ENCODE measurements around the gene EPB41L3.
"Not testable (repeated sequence)": the region's sequence is repeated elsewhere in the genome, so short reads cannot be mapped to it uniquely, and the experiment has no call there.

The EPB41L3 gene

DNA sequence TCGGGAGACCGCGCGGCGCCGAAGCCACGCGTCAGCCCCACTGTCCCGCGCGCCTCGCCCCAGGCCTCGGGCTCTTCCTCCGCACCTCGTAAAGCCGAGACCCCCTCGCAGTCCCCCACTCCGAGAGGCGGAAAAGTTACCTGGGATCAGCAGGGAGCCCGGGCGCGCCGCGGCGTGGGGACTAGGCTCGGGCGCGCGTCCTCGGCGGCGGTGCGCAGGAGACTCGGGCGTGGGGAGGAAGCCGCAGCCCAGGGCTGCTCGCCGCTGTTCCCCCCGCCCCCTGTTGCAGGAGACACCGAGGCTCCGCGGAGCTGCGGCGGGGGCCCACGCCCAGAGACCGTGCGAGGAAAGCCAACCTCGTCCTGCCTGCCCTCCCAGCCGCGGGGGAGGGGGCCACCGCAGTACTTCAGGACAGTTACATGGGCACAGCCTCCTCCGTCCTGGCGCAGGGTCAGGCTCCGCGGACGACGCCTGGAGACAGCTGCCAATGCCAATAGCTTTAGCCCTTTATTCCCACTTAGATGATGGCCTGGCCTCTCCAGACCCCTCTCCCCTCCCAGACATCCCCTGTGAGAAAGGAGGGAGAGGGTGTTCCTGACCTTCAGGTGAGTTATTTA, at the start of gene EPB41L3:
EPB41L3 (minus strand) TSS at position 225 of the 617 bp plus-strand sequence. CDS start 54,814 bp downstream, outside the sequence.
- no peak for DNase-seq

DNA sequence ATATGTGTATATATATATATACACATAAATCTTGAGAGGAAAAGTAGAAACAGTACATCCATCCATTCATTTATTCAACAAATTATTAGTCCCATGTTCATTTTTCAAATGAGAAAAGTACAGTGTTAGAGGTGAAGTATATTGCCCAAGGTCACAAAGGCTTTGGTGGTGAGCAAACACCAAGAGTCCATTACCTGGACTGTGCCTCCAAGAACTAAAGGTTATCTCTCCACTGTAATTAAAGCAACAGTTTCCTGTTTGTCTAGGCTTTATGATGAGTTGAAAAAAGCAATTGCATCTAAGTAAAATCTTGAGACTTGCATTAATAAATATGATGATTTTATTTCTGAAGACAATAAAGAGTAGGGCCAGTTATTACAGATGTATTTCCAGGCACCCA, 44.7 kb upstream of the EPB41L3 start:
- DNase-seq, result no peak

DNA sequence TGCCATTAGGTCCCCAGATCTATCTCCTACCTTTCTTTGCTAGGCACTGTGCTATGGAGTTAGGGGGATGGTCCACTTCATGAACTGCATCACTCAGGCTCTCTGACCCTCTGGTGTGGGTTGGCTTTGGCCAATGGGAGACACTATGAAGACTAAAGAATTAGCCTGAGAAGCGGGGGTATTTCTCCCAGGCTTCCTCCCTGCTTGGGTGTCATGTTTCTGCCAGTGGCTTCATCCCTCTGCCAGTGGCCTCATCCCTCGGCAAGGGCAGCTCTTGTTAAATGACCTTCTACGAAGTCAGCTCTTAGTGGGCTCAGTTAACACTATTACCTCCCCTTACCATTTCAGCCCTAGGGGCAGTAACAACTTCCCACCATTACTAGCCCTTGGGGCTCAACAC, 41.9 kb upstream of the EPB41L3 start:
- DNase-seq, result no peak

DNA sequence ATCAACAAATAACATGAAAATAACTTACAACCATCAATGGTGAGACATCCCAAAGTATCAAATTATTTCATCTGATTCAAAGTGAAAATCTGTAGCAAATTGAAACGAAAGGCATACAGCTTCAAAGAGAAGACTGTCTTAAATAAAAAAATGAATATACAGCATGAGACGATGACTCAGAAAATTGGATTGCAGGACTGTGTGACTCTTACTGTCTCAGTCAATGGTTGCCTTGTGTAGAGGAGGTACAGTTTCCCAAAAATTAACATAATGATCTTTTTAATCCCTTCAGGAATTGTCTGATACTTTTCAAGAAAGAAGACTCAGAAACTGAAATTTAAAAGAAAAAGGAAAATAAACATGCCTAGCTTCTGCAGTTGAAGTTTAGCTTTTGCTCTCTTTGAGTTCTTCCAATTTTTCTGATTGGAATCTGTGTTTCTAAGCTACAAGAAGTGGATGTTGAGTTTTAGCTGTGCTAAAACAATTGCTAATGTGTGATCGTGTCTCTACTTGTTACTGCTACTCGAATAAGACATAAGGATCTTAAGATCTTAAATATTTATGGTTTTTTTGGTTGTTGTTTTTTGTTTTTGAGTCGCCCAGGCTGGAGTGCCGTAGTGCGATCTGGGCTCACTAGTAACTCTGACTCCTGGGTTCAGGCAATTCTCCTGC, 41.1 kb upstream of the EPB41L3 start:
- DNase-seq, result no peak

DNA sequence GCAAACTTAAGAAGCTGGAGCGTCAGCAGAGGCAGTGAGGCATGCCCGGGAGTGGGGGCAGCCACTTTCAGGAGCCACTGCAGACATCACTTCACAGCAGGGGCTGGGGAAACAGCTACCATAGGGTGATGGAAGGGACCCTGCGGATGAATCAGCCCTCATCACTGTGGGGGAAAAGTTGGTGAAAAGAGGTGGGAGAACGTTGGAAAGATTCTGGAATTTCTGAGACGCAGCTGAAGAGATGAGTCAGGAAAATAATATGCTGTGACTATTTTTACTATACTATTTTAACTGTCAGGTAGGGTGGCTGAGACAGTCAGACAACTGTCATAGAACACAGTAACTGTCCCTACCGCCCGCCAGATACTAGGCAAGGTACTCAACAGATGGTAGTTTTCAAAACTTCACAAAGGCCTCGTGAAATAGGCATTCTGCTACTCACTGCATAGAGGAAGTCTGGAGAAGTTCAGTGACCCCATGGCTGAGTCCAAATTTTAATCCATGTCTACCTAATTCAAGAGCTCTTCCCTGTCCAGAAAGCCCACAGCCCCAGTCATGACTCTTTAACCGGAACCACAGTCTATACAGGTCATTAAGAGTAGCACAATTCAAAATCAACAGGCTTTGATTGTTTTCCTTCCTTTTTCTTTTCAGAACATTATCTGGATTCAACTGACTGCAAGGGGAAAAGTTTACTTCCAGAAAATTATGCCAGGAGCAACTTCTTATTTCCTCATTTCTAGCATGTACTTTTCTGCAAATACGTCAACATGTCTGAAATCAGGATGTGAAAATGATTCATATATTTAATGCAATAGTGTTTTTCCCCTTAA, 39.3 kb upstream of the EPB41L3 start:
- DNase-seq, result no peak

DNA sequence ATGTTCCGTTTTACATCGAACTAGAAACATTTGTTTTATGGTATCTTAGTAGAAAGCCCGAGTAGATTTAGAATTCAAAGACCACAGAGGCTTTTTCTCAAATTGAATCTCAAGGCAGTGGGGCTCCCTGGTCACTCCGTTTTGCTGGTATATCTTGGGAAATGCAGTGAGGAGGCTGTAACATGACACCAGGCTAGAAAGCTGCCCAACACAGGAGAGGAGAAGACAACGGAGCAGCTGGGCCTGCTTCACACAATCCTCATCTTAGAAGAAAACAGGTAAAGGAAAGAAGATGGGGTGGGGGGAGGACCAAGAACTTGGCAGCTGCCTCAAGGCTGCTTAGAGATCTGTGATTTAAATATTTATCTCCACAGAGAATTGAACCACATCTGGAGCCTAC, 38.3 kb upstream of the EPB41L3 start:
- no peak for DNase-seq

DNA sequence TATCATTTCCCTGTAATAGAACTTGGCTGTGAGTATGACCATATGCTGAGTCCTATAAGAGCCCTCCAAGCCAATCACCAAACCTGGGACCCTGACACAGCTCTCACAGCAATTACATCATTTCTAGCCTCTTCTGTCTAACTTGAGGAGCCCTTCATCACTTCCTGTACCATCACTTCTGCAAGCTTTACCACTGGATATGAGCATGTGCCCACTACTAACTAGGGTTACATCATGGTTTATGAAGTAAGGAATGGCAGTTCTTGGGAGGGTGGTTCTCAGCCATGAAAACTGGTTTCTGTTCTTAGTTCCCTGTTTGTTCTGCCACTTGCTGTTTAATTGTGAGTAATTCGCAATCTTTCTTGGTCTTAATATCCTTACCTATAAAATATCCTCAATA, 31.0 kb upstream of the EPB41L3 start:
- no peak for DNase-seq

DNA sequence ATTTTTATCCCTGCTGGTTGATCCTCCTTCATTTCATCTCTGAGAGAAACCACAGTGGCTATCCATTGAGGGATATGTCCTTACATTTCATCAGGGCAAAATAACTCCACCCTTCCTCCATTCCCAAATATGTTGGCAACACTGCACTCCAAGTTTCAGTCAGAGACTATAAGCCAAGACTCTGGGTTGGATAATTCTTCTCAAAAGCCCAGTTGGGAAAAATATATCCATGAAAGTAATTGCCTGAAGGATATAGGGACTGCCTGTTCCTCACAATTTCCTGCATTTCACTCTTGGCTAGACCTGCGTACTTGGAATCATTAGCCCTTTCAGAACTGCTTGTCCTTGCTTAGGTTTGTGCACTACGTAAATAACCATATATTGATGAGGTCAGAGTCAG, 27.9 kb upstream of the EPB41L3 start:
- DNase-seq, result no peak

DNA sequence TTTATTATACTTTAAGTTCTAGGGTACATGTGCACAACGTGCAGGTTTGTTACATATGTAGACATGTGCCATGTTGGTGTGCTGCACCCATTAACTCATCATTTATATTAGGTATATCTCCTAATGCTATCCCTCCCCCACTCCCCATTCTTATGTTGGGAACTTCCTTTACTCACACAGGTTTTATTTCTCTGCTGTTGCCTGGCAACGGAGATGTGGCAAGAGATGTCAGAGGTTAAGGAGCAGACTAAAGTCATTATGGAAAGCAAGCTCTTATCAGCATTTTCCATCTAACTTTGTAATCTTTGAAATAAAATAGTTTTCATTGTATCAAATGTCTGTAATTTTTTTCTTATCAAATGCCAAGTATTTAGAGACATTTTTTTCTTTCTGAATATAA, 26.8 kb upstream of the EPB41L3 start:
- not testable (repeated sequence) for DNase-seq

DNA sequence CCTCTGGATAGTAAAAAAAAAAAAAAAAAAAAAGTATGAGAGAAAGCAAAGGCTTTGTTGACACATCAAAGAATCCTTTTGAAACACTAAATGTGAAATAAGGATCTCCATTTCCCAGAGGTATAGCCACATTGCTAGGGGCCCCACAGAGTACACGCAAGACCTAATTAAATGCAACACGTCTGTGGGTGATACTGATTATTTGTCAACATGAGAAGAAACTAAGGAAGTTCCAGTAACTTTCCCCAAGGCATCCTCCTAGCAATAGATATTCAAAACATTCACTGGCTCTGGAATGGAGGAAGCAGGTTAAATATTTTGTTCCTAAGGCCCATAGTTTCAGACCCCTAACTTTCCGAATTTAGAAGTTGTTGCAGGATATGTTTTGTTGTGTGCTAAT, 24.6 kb upstream of the EPB41L3 start:
- no peak for DNase-seq

DNA sequence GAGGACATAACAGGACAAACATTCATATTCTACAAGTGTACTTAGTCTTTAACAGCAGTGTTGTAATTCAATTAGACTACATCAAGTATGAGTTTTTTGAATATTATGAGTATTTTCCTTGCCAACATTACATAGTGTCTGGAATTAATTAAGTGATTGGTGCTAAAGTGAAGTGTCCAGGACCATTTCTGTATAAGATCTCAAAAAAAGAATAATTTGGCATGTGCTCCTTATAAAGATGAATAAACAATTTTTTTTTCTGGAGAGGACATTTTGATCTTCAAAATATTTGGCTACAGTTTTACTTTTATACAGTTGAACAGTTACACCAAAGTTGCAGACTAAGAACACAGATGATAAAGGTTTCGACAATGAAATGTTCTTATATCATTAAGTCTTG, 15.1 kb upstream of the EPB41L3 start:
- no peak for DNase-seq

DNA sequence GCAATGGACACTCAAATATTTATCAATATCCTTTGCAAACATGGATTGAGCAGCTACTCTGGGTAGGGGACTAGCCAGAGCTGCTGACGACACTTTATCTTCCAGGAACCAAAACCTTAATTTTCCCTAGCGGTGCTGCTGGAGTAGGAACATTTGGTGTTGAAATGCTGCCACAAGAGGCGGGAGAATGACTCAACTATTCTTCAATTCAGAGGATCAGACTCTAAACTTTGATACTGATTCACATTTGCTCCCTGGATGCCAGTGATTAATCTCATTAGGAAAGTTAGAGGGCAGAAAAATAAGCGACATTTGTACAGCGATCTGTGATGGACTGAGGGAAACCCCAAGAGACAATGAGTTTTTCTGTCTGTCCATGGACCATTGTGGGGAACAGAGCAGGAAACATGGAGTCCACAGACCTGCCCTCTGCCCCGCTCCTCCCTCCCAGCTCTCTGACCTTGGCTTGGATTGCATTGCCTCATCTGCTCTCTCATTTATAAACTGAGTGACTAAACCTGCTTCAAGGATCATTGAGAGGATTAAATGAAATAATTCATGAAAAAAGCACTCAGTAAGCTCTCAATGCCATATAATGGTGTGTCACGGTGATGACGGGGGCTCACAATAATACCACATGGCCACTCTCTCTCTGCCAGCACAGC, 12.6 kb upstream of the EPB41L3 start:
- DNase-seq, result no peak

DNA sequence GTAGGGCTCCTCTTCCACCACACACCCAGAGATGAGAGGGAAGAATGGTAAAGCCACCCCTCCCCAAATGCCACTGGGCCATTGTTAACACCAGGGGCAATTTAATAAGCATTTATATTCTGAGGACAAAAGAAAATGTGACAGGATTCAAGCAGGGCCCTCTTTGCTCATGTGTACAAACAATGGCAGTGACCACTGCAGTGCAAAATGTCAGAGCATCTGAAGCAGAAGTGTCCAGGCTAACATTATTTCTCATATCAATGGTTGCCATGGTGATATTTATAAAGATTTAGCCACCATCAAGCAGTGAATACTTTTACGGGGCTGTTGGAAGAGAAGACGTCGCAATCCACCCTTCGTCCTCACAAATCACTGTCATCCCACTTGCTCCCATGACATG, 10.8 kb upstream of the EPB41L3 start:
- no peak for DNase-seq

DNA sequence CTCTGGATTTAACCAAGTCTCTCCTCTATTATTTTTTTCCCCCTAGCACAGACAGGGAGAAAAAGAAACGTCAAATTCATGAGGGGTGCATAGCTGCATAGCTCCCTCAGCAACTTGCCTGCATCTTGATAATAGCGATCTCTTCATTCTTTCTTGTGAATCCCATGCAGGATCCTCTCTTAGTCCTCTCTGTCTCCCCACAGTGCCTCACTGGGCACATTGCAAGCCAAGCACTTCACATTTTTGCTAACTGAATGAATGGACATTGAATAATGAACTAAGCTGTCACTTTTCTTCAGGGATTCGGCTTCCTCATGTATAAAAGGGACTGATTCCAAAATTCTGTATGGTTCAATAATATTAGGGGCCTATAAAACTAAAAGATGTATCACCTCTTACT, 2.9 kb upstream of the EPB41L3 start:
- no peak for DNase-seq

DNA sequence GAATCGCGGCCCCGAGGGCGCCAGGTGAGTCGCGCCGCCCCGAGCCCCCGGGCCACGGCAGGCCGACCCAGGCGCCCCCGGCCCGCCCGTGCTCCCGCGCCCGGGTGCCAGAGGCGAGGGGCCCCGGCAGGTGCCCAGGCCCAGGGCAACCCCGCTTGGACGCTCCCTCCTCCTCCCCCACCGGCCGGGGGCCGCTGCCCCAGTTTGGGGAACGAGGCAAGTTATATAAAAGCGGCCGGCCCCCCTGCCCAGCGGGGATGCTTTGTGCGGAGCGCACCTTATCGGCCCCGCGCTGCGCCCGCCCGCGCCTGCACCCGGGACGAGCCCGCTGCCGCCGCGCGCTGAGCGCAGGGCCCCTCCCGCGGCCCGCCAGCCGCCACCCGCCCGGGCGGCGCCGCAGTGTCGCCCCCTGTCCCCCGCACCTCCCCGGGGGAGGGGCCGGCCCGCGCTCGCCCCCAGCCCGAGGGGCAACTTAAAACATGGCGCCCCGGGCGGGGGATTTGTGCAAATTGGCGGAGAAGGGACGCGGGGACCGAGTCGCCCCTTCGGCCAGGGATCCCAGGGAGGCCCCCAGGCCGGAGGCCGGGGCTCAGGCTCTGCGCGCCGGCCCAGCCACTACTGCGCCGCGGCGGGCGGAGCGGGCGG, 639 bp downstream of the EPB41L3 start:
- no peak for DNase-seq

DNA sequence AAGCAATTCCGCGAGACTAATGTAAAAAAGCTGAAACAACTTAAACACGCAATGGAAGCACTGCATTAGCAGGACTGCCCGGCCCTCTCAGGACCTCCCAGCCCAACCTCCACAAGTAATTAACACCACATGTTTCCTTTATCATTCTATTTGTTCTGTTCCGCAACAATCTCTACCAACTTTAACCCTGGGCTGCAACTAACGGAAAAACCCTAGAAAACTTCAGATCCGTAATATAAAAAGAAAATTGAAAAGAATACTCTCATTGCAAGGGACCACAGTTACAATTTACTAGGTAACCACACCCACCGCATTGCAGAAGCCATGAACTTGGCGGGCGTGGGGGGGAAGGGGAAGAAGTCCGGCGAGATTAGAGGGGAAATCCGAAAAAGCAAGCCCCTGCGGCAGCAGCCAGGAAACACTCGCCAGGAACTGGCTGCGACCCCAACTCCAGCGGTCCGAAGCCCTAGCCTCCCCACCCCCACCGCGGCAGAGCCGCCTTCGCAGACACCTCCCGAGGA, 1.2 kb downstream of the EPB41L3 start:
- no peak for DNase-seq

DNA sequence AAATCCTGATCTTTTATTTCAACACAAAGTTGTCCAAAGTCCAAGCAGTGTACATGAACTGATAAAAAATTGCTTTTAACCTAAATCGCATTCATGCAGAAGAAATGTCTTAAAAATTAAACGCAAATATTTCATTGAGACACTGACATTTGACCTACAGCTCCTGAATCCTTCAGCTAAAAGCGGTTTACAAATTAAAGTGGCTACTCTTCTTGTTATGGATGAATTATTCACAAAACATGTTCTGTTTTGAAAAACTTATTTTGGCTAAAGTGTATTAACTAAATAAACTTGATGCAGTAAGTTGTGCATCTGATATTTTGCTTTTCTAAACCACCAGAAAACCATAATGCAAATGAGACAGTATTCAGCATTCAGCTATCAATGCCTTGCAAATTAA, 2.2 kb downstream of the EPB41L3 start:
- no peak for DNase-seq

DNA sequence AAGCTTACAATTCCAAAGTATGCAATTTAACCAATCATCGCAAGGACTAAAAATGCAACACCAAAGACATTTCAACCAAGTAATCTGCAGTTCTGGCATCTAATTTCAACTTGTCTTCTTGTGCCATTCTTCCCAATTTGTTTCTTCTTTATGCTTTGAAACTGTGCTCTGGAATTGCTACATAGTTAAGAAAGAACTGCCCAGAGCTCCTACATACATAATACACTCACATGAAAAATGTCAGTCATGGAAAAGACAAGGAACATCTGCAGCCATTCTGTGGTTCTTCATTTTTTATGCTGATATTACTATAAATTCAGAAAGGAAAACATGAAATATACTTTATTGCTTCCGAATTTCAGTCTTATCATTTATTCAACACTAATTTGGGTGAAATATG, 4.4 kb downstream of the EPB41L3 start:
- no peak for DNase-seq

DNA sequence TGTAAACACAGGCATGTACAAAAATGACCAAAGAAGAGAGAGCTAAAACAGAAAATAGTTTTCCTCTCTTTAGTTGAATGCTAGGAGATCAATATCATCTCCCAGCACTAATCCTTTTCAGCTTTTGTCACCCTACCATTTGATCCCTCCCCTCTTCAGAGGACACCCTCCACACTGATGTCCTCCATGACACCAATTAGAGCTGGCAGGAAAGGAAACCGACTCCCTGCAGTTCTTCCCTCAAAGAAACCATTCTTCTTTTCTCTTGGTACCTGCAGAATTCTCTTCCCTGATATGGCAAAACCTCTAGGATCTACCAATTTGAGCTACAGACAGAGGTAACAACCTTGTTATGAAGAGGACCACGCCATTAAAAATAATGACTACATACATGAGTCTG, 5.3 kb downstream of the EPB41L3 start:
- no peak for DNase-seq

DNA sequence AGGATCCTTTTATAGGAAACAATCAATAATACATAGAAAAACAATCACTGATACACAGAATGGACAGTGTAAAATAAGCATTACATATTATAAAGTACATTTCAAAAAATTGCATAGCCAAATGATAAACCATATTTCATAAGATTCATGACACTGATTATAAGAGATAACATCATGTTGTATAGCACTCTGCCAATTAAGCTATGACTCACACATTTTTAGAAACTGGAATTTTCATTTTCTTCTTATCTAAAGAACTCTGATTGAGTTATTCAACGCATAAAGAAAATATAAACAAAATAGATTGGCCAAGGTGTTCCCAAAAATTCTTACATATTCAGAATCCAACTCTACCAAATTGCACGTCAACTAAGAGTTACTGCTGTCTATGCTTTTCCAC, 5.9 kb downstream of the EPB41L3 start:
- DNase-seq, result no peak

DNA sequence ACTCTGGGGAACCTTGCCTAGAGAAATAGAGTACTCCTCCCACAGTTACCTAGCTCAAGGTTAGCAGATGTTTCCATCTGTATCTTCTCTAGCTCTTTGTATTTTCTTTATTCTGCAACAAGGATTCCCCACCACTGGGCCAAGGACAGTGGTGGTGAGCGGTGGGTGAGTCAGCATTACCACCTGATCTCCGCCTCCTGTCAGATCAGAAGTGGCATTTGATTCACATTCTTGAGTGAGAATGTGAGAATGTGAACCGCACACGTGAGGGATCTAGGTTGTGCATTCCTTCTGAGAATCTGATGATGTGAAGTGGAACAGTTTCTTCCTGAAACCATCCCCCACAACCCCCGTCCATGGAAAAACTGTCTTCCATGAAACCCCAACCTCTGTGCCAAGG, 9.0 kb downstream of the EPB41L3 start:
- peak; percentile 25 for DNase-seq

DNA sequence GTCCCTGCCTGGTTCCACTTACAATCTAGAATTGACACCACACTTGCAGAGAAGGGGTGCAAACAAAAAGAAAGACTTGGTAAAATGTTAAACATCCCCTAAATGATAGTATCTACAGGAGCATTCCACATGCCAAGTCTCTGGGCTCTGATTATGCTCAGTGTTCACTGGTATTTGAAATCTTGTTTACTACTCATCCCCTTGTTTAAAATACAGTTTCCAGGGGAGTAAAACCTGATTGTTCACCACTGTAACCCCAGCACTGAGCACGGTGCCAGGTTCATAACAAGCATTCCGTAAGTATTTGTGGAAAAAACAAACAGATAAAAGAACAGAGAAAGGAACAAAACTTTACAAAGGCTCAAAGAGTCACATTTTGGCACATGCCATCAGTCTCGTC, 11.7 kb downstream of the EPB41L3 start:
- no peak for DNase-seq

DNA sequence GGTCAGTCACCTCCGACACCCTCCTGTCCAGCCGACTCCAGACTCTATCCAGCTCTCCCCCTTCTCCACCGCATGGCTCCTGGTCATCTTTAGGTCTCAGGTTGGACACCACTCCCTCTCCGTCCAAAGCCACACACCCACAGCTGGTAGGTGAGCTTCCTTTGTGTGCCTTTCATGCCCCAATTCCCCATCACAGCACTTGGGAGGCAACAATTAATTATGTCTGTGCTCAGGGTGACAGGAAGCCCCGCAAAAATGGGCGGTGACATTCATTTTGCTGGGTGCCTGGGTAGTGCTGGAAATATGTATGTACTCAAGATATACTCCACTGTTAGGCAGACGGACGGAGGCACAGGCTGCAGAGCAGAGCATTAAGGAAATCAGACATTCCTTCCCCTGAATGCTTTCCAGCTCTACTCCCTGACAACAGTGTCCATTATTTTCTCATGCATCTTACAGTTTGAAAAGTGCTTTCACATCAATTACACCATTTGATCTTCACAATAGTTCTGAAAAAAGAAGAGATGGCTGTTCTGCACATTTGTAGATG, 13.1 kb downstream of the EPB41L3 start:
- no peak for DNase-seq

Data from activated CD4-positive, alpha-beta T cell treated with anti-CD3 and anti-CD28 coated beads, Interleukin-2, amount 50 U/mL, for 16 hours (primary cell).